Cardiac septum (tissue), 1 donor: ENCODE data around the gene R3HCC1L. TPM values are rescaled to one million over a fixed set of nuclear protein-coding genes. Genes with fewer than 3 reads are reported as not detected.
"Not testable (repeated sequence)": the region's sequence is repeated elsewhere in the genome, so short reads cannot be mapped to it uniquely, and the experiment has no call there.

Experiments used
- DNase-seq: peaks from one replicate; pipeline ENCODE4 v3.0.0-alpha.2; 2020; ENCODE audit warnings: low spot score
- intact Hi-C: fragments of 100-400 bp; cut with DNase I; formaldehyde crosslinking; loops from one replicate; pipeline ENCODE4 v1.14.0; 2022
- total RNA-seq: library from RNA; stranded (reverse); fragmentation: NEBNext Ultra II Directional; extraction: Animal tissue kit (Norgen Biotek cat#: 25700); gene quantifications from one replicate; pipeline ENCODE4 v1.2.1, GENCODE V29; 2021
- donor health status: DM: no; HTN: no; CAD: no.

R3HCC1L gene
- total RNA-seq, 1 donor from 2014 or later, result 6.8 TPM

- DNase-seq, result no peak
- intact Hi-C loops, result no loop called here
These were observed 34.3 kb downstream of the R3HCC1L start for GRCh38 chr10:98168766-98169165.

DNA sequence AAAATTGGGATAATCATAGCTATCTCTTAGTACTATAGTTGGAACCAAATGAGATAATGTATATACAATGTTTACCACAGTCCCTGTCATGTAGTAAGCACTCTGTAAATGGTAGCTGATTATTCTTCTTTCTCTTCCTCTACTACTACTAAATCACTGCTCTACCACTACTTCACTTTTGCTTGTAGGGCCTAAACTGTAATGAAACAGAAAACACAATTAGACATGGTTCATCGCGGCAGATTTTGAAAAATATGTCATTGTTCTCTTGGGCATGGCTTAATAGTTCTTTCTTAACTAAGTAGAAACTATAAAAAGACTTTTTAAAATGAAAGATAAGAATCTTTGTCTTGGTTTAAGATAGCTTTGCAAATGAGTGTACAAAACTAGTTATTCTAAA is 34.9 kb downstream of the R3HCC1L start:
- intact Hi-C loops, result no loop called here
- no peak for DNase-seq

DNA sequence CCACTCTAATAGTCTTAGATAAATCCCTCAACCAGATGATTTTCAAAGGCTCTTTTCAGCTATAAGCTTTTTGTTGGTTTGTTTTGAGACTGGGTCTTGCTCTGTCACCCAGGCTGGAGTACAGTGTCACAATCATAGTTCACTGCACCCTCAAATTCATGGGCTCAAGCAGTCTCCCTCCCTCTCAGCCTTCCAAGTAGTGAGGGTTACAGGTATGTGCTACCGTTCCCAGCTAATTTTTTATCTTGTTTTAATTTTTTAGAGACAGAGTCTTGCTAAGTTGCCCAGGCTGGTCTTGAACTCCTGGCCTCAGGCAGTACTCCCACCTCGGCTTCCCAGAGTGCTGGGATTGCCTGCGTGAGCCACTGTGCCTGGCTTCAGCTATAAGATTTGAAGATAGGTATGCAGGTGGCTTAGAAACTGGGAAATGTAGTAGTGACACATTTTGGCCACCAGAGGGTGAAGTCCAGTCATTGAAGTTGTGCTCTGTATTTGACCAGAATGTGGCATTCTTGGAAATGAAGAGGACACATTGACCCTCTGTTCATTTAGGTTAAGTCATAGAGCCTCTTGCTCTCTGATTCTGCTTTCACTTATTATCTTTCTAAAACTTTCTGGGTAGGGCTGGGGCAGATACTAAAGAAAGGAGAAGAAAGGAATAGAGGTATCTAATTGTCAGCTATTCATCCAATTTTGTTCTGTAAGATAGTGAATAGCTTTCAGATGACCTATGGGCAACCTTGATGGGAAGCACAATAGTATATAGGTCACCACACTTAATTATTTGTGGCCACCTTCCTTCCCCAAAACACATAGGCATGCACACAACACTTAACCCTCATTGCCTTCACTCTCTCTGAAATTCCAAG is 36.0 kb downstream of the R3HCC1L start:
- intact Hi-C loops, result loop anchor here (10.0 kb wide), 2 partner anchors 134 to 224 kb away; no protein-coding TSS in a partner anchor
- no peak for DNase-seq

- DNase-seq, result no peak
- intact Hi-C loops, result loop anchor here (10.0 kb wide), 2 partner anchors 133 to 223 kb away; no protein-coding TSS in a partner anchor
These were observed 37.6 kb downstream of the R3HCC1L start for GRCh38 chr10:98172073-98172472.

GRCh38 chr10:98172495-98172894 is 38.0 kb downstream of the R3HCC1L start:
- no peak for DNase-seq
- intact Hi-C loops, result loop anchor here (10.0 kb wide), 2 partner anchors 132 to 222 kb away; no protein-coding TSS in a partner anchor

DNA sequence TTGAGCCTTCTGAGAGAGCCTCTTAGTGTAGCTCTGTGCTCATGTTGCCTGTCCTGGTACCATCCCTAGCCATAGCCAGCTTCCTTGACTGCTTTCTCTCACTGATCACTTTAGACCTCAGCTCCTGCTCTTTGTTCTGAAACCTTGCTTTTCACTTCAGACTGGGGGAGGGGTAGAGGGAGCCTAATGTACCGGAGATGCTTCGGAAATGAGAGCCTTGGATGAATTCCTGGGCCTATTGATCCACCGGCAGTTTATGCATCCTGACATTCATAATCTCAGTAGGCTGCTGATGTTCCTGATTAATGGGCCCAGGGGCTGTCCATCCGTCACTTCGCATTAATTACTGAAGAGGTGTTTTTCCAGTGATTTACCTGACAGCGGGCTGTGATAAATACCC is 38.8 kb downstream of the R3HCC1L start:
- intact Hi-C loops, result loop anchor here (10.0 kb wide), 2 partner anchors 132 to 222 kb away; no protein-coding TSS in a partner anchor

DNA sequence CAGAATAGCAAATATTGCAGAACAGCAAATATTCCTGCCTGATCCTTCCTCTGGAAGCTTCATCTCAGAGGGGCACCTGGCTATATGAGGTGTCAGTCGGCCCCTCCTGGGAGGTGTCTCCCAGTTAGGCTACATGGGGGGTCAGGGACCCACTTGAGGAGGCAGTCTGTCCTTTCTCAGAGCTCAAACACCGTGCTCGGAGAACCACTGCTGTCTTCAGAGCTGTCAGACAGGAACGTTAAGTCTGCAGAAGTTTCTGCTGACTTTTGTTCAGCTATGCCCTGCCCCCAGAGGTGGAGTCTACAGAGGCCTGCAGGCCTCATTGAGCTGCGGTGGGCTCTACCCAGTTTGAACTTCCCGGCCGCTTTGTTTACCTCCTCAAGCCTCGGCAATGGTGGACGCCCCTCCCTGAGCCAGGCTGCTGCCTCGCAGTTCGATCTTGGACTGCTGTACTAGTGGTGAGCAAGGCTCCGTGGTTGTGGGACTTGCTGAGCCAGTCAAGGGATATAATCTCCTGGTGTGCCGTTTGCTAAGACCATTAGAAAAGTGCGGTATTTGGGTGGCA is 48.0 kb downstream of the R3HCC1L start:
- DNase-seq, intact Hi-C loops: not testable (repeated sequence)

More for the DNA sequence above, 38.8 kb downstream of the R3HCC1L start:
- DNase-seq, result no peak

DNA sequence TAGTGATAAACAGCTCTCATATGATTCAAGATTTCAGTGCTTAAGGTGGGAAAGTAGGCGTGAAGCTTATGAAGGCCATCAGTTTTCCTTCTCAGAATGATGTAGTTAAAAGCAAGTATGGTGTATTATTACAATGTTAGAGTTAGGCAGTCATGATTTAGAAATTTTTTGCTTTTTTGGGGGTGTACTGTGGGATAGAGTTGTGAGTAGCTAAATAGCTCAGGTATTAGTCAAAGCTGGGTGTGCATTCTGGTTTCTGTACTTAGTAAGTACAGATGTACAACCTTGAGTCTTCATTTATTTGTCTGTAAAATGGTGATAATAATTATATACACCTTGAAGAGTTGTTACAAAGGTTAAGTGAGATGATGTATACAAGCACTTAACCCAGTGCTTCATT is 52.2 kb downstream of the R3HCC1L start:
- DNase-seq, result no peak
- intact Hi-C loops, result no loop called here

- DNase-seq, intact Hi-C loops: not testable (repeated sequence)
These were observed 56.3 kb downstream of the R3HCC1L start for GRCh38 chr10:98190773-98191172.

DNA sequence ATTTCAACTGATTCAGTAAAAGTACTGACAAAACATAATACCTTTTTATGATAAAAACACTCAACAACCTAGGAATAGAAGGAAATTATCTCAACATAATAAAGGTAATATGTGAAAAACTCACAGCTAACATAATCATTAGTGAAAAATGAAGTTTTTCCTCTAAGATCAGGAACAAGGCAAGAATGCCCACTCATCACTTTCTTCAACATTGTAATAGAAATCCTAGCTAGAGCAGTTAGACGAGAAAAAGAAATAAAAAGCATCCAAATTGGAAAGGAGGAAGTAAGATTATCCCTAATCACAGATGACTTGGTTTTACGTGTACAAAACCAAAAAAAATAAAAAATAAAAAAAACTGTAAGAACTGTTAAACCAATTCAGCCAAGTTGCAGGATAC is 58.6 kb downstream of the R3HCC1L start:
- DNase-seq, result no peak
- intact Hi-C loops, result no loop called here

GRCh38 chr10:98194633-98195032 is 60.2 kb downstream of the R3HCC1L start:
- intact Hi-C loops, result no loop called here
- no peak for DNase-seq

DNA sequence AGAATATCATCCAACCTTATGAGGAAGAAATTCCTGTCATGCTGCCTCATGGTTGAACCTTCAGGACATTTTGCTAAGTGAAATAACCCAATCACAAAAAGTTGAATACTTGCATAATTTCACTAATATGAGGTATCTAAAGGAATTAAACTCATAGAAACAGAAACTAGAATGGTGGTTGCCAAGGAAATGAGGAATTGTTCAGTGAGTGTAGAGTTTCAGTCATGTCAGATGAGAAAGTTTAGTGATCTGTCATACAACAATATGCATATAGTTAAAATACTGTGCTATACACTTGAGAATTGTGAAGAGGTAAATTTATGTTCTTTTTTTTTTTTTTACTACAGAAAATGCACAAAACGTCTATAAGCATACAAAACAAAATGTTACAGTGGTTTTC is 60.7 kb downstream of the R3HCC1L start:
- intact Hi-C loops, result no loop called here
- no peak for DNase-seq

- intact Hi-C loops, result no loop called here
These were observed 62.5 kb downstream of the R3HCC1L start for GRCh38 chr10:98196985-98197384.

GRCh38 chr10:98201760-98202159 is 67.3 kb downstream of the R3HCC1L start:
- DNase-seq, result no peak
- intact Hi-C loops, result no loop called here

More at GRCh38 chr10:98196985-98197384, 62.5 kb downstream of the R3HCC1L start:
- DNase-seq, result no peak

DNA sequence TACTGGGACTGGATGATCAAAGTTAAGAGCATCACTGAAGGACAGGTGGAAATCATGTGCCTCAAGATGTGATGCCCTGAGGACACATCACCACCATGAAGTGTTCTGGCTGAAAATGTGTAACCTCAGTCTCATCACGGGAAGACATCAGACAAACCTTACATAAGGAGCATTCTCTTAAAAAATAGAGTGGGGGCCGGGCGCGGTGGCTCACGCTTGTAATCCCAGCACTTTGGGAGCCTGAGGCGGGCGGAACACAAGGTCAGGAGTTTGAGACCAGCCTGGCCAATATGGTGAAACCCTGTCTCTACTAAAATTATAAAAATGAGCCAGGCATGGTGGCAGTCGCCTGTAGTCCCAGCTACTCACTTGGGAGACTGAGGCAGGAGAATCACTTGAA is 67.9 kb downstream of the R3HCC1L start:
- intact Hi-C loops, result no loop called here
- no peak for DNase-seq

- DNase-seq, result no peak
- intact Hi-C loops, result no loop called here
These were observed 70.9 kb downstream of the R3HCC1L start for GRCh38 chr10:98205351-98205750.

DNA sequence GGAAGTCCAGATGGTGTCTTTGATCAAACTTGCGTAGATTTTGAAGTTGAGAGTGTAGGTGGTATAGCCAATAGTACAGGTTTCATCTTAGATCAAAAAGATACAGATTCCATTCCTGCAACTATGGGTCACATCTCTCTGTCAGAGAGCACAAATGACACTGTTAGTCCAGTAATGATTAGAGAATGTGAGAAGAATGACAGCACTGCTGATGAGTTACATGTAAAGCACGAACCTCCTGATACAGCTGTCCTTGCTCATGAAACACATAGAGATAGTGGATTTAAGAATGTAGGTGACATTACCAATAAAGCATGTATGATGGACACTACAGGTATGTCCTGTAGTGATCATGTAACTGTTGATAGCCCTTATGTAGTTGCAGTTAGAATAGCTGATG is 74.5 kb downstream of the R3HCC1L start:
- intact Hi-C loops, result no loop called here
- no peak for DNase-seq

GRCh38 chr10:98209441-98209840 is 75.0 kb downstream of the R3HCC1L start:
- no peak for DNase-seq
- intact Hi-C loops, result no loop called here

- no peak for DNase-seq
- intact Hi-C loops, result no loop called here
These were observed 77.7 kb downstream of the R3HCC1L start for GRCh38 chr10:98212196-98212595.

DNA sequence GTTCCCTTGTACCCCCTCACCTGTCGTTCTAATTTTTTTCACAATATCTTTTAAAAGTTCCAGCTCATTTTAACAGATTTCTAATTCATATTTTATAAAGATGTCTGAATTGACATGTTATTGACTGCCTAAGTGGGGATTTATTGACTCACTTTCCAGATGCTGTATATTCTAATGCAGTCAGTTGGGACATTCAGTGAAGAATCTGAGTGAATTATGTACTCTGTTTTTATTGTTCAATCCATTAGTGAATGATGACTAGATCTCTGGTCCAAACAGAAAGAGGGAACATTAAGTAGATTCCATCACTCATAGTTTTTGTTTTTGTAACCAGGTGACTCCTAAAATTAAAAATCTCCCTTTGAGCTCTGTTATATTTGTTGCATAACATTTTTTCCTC is 79.3 kb downstream of the R3HCC1L start:
- intact Hi-C loops, result no loop called here
- no peak for DNase-seq

DNA sequence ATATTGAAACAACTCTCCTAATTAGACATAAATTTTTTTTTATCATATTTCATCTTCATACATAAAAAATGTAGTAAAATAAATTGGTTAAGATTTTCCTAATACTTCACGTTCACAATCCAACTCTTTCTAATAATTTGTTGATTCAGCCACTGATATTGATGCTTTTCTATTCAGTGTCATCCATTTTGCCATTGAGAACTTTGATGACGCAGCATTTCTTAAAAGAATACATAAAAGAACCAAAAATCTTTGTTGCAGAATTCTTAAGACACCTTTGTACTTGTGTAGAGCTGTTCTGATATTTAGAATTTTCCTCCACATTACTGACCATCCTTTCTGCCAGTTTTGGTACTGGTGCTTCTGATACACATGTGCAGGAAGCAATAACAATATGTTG is 80.9 kb downstream of the R3HCC1L start:
- no peak for DNase-seq
- intact Hi-C loops, result no loop called here
